KMS-11 (cell line): ENCODE data around the gene DENND4C.

Source experiments
- H2AFZ ChIP-seq: fragments of 200-600 bp; sonication (generic); 2 replicates; pipeline ENCODE4 v1.6.1; 2016; ENCODE audit warnings: antibody characterized with exemption, mixed run types, low read depth
- H3K27ac ChIP-seq: fragments of 200-600 bp; sonication (generic); 2 replicates; pipeline ENCODE4 v1.6.1; 2016; ENCODE audit warnings: mild to moderate bottlenecking, mixed run types
- H3K27me3 ChIP-seq: fragments of 200-600 bp; sonication (generic); 2 replicates; pipeline ENCODE4 v1.6.1; 2017; ENCODE audit warnings: mild to moderate bottlenecking, low read depth, mixed run types, moderate library complexity; ENCODE audit not compliant: insufficient read depth
- H3K36me3 ChIP-seq: fragments of 200-600 bp; sonication (generic); 2 replicates; pipeline ENCODE4 v1.6.1; 2017; ENCODE audit warnings: mild to moderate bottlenecking, mixed run types; ENCODE audit not compliant: insufficient read depth
- H3K4me1 ChIP-seq: fragments of 200-600 bp; sonication (generic); 2 replicates; pipeline ENCODE4 v1.6.1; 2016; ENCODE audit warnings: mild to moderate bottlenecking, low read depth, mixed run types; ENCODE audit not compliant: poor library complexity, severe bottlenecking
- H3K4me2 ChIP-seq: fragments of 200-600 bp; sonication (generic); 2 replicates; pipeline ENCODE4 v1.7.0; 2016; ENCODE audit warnings: mild to moderate bottlenecking, mixed run types
- H3K4me3 ChIP-seq: fragments of 200-600 bp; sonication (generic); IDR thresholded peaks from 2 replicates; pipeline ENCODE4 v1.6.1; 2017; ENCODE audit warnings: low read depth, low read length, mixed read lengths; ENCODE audit not compliant: insufficient read depth
- H3K79me2 ChIP-seq: fragments of 200-600 bp; sonication (generic); 2 replicates; pipeline ENCODE4 v1.6.1; 2016; ENCODE audit warnings: low read depth, mixed run types; ENCODE audit not compliant: insufficient read depth
- H3K9ac ChIP-seq: fragments of 200-600 bp; sonication (generic); 2 replicates; pipeline ENCODE4 v1.6.1; 2016; ENCODE audit warnings: mild to moderate bottlenecking, mixed run types
- H4K20me1 ChIP-seq: fragments of 200-600 bp; sonication (generic); 2 replicates; pipeline ENCODE4 v1.6.1; 2016; ENCODE audit warnings: mild to moderate bottlenecking, mixed run types; ENCODE audit not compliant: insufficient read depth
- CTCF ChIP-seq: fragments of 200-600 bp; sonication (generic); conservative IDR thresholded peaks from 2 replicates; pipeline ENCODE4 v1.6.1; 2017; ENCODE audit warnings: low read depth, mild to moderate bottlenecking, antibody characterized with exemption, low read length, moderate library complexity, mixed read lengths

Gene DENND4C

GRCh38 chr9:19408693-19409400 lies 178.4 kb downstream of the DENND4C start, which contains the start of gene ACER2:
Gene ACER2 (plus strand): TSS chr9:19409009. CDS start chr9:19409085, 76 bp downstream.
- Histone ChIP-seq H3K4me2 (peak within 1 kb of the TSS; percentile 98), H3K79me2 (no peaks in the 10 kb centered on the region), H3K36me3 (no peaks in the 10 kb centered on the region), H3K27me3 (no peaks in the 10 kb centered on the region), H4K20me1 (no peaks in the 10 kb centered on the region), H3K4me3 (no peak within 1 kb of the TSS), H3K27ac (no peak within 1 kb of the TSS), H3K9ac (peak within 1 kb of the TSS; percentile 51; the same call in 1 of the 2 replicates), H3K4me1 (peaks cover 15% of the 10 kb centered on the region), H2AFZ (peak within 1 kb of the TSS; percentile 87)
- no peak for TF ChIP-seq CTCF

- Histone ChIP-seq H3K27me3 (no peaks in the 10 kb centered on the region), H3K79me2 (no peaks in the 10 kb centered on the region), H3K4me3 (no peak overlapping the region), H3K36me3 (no peaks in the 10 kb centered on the region), H3K27ac (no peak overlapping the region), H3K9ac (peak overlapping the region; percentile 51; the same call in 1 of the 2 replicates), H3K4me1 (peaks cover 15% of the 10 kb centered on the region), H4K20me1 (no peaks in the 10 kb centered on the region), H2AFZ (peak overlapping the region; percentile 87), H3K4me2 (peak overlapping the region; percentile 98)
- no peak for TF ChIP-seq CTCF
Observed at GRCh38 chr9:19409401-19410194, 179.1 kb downstream of the DENND4C start.

- no peak overlapping the region for H3K27ac ChIP-seq
- peak overlapping the region; percentile 98; the same call in 1 of the 2 replicates for H3K4me2 ChIP-seq
- H3K36me3 ChIP-seq = no peaks in the 10 kb centered on the region
- no peaks in the 10 kb centered on the region for H3K79me2 ChIP-seq
- H2AFZ ChIP-seq = peak overlapping the region; percentile 87; the same call in 1 of the 2 replicates
- H3K9ac ChIP-seq = no peak overlapping the region
- no peaks in the 10 kb centered on the region for H4K20me1 ChIP-seq
- peaks cover 15% of the 10 kb centered on the region for H3K4me1 ChIP-seq
- H3K4me3 ChIP-seq = no peak overlapping the region
- TF ChIP-seq CTCF = no peak
- no peaks in the 10 kb centered on the region for H3K27me3 ChIP-seq
Observed at GRCh38 chr9:19410195-19410503, 179.7 kb downstream of the DENND4C start.

GRCh38 chr9:19410594-19410993 lies 180.1 kb downstream of the DENND4C start:
- TF ChIP-seq CTCF = no peak
- Histone ChIP-seq H3K79me2 (no peaks in the 10 kb centered on the region), H3K27ac (no peak overlapping the region), H3K9ac (no peak overlapping the region), H2AFZ (no peak overlapping the region), H3K4me1 (peaks cover 15% of the 10 kb centered on the region), H3K4me3 (no peak overlapping the region), H3K27me3 (no peaks in the 10 kb centered on the region), H3K4me2 (no peak overlapping the region), H3K36me3 (no peaks in the 10 kb centered on the region), H4K20me1 (no peaks in the 10 kb centered on the region)
